Smooth muscle cell (in vitro differentiated cells): Measurements from ENCODE around the gene HK3. TPM values are rescaled to one million over a fixed set of nuclear protein-coding genes. Genes with fewer than 3 reads are reported as not detected.

ENCODE experiments used
- DNase-seq: peaks from one replicate; lab custom pipeline; 2025; ENCODE audit not compliant: unreplicated experiment; lab: John Stamatoyannopoulos, UW
- H2AFZ ChIP-seq: fragments of 200-600 bp; sonication (generic); 2 replicates; pipeline ENCODE4 v1.6.0; 2016; ENCODE audit warnings: antibody characterized with exemption, low read depth, mild to moderate bottlenecking
- H3F3A ChIP-seq: fragments of 200-600 bp; sonication (generic); 2 replicates; pipeline ENCODE4 v1.6.0; 2017; ENCODE audit warnings: antibody characterized with exemption, low read depth
- H3K27ac ChIP-seq: fragments of 200-600 bp; sonication (generic); 2 replicates; pipeline ENCODE4 v1.5.1; 2016; ENCODE audit warnings: low read depth, mild to moderate bottlenecking
- H3K27me3 ChIP-seq: fragments of 200-600 bp; sonication (generic); 2 replicates; pipeline ENCODE4 v1.6.1; 2016; ENCODE audit warnings: low read depth, mild to moderate bottlenecking
- H3K36me3 ChIP-seq: fragments of 200-600 bp; sonication (generic); 2 replicates; pipeline ENCODE4 v1.5.1; 2016; ENCODE audit warnings: low read depth
- H3K4me1 ChIP-seq: fragments of 200-600 bp; sonication (generic); 2 replicates; pipeline ENCODE4 v1.5.1; 2016; ENCODE audit warnings: low read depth
- H3K4me2 ChIP-seq: fragments of 200-600 bp; sonication (generic); 2 replicates; pipeline ENCODE4 v1.6.0; 2016; ENCODE audit warnings: mild to moderate bottlenecking
- H3K4me3 ChIP-seq: fragments of 200-600 bp; sonication (generic); 2 replicates; pipeline ENCODE4 v1.5.1; 2016; ENCODE audit warnings: mild to moderate bottlenecking
- H3K79me2 ChIP-seq: fragments of 200-600 bp; sonication (generic); 2 replicates; pipeline ENCODE4 v1.6.0; 2016; ENCODE audit warnings: low read depth, mild to moderate bottlenecking
- H3K9ac ChIP-seq: fragments of 200-600 bp; sonication (generic); 2 replicates; pipeline ENCODE4 v1.6.0; 2016; ENCODE audit warnings: low read depth
- H3K9me3 ChIP-seq: fragments of 200-600 bp; sonication (generic); replicated peaks from 2 replicates; pipeline ENCODE4 v1.5.1; 2016; ENCODE audit warnings: low read depth
- H4K20me1 ChIP-seq: fragments of 200-600 bp; sonication (generic); 2 replicates; pipeline ENCODE4 v1.6.0; 2016; ENCODE audit warnings: low read depth
- CTCF ChIP-seq: fragments of 200-600 bp; sonication (generic); IDR thresholded peaks from 2 replicates; pipeline ENCODE4 v1.5.1; 2017; ENCODE audit warnings: borderline replicate concordance, mild to moderate bottlenecking, antibody characterized with exemption; ENCODE audit not compliant: insufficient read depth, poor library complexity, severe bottlenecking
- WGBS: methylation state at CpG from one replicate; pipeline ENCODE4 v1.1.7; 2016; ENCODE audit warnings: low lambda C conversion rate; 5-methylcytosine and 5-hydroxymethylcytosine counted together
- polyA plus RNA-seq: library from polyadenylated mRNA; unstranded; fragments of >200 nt; fragmentation: Nextera tagmentation; extraction: Ambion mirVana; gene quantifications from 2 replicates; pipeline ENCODE4 v1.2.1, GENCODE V29; 2016
- total RNA-seq: library from RNA; depleted of rRNA; stranded (reverse); fragments of >200 nt; gene quantifications from 2 replicates; pipeline ENCODE4 v1.2.3, GENCODE V29; 2014

HK3 gene
- total and polyA plus RNA-seq, 2 experiments from 2014 or later, result not detected

- DNase-seq, result no peak
- Histone ChIP-seq H3K4me2 (no peak overlapping the region), H2AFZ (no peak overlapping the region), H3K9ac (no peak overlapping the region), H3K27ac (no peak overlapping the region), H3K9me3 (no peaks in the 10 kb centered on the region), H3K4me3 (no peak overlapping the region), H3K27me3 (peaks cover 36% of the 10 kb centered on the region), H3K4me1 (peaks cover 26% of the 10 kb centered on the region), H3F3A (no peaks in the 10 kb centered on the region), H3K36me3 (no peaks in the 10 kb centered on the region), H4K20me1 (no peaks in the 10 kb centered on the region), H3K79me2 (no peaks in the 10 kb centered on the region)
- no peak for TF ChIP-seq CTCF
- WGBS, result 84% methylated on average over 25 of the region's 38 CpGs
Observed at GRCh38 chr5:176869501-176870109, 29.5 kb downstream of the HK3 start.

DNA sequence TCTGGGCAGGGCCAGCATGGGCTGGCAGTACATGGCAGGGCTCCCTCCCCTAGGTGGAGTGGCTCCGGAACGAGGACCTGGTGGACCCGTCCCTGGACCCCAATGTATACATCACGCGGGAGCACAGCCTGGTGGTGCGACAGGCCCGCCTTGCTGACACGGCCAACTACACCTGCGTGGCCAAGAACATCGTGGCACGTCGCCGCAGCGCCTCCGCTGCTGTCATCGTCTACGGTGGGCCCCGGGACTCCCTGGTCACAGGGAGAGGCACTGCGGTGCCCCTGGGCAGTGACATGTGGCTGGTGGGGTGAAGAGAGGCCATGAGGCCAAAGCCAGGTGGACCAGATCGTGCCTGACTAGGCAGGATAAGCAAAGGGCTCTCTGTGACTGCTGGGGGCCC is 30.4 kb downstream of the HK3 start:
- Histone ChIP-seq H3K9me3 (no peaks in the 10 kb centered on the region), H3K27me3 (peaks cover 37% of the 10 kb centered on the region), H3K4me1 (peaks cover 26% of the 10 kb centered on the region), H3K4me2 (no peak overlapping the region), H3K27ac (no peak overlapping the region), H3K9ac (no peak overlapping the region), H2AFZ (no peak overlapping the region), H3K79me2 (no peaks in the 10 kb centered on the region), H4K20me1 (no peaks in the 10 kb centered on the region), H3K36me3 (no peaks in the 10 kb centered on the region), H3F3A (no peaks in the 10 kb centered on the region), H3K4me3 (no peak overlapping the region)
- TF ChIP-seq CTCF, result no peak
- DNase-seq, result no peak
- WGBS, result 96% methylated on average over 20 of the region's 20 CpGs

GRCh38 chr5:176868126-176868525 is 31.0 kb downstream of the HK3 start:
- Histone ChIP-seq H3K36me3 (no peaks in the 10 kb centered on the region), H3K9me3 (no peaks in the 10 kb centered on the region), H3K9ac (no peak overlapping the region), H3K4me3 (no peak overlapping the region), H3K27me3 (peaks cover 38% of the 10 kb centered on the region), H3K4me1 (peaks cover 28% of the 10 kb centered on the region), H3F3A (no peaks in the 10 kb centered on the region), H2AFZ (no peak overlapping the region), H4K20me1 (no peaks in the 10 kb centered on the region), H3K4me2 (no peak overlapping the region), H3K27ac (no peak overlapping the region), H3K79me2 (no peaks in the 10 kb centered on the region)
- no peak for DNase-seq
- no peak for TF ChIP-seq CTCF
- WGBS, result 93% methylated on average over 14 of the region's 14 CpGs

- peaks cover 34% of the 10 kb centered on the region for H3K4me1 ChIP-seq
- H3K9me3 ChIP-seq, result no peaks in the 10 kb centered on the region
- no peaks in the 10 kb centered on the region for H3F3A ChIP-seq
- peaks cover 42% of the 10 kb centered on the region for H3K27me3 ChIP-seq
- H2AFZ ChIP-seq, result no peak overlapping the region
- H3K4me2 ChIP-seq, result no peak overlapping the region
- no peaks in the 10 kb centered on the region for H4K20me1 ChIP-seq
- TF ChIP-seq CTCF, result no peak
- H3K27ac ChIP-seq, result no peak overlapping the region
- H3K4me3 ChIP-seq, result no peak overlapping the region
- H3K36me3 ChIP-seq, result no peaks in the 10 kb centered on the region
- no peak overlapping the region for H3K9ac ChIP-seq
- H3K79me2 ChIP-seq, result no peaks in the 10 kb centered on the region
- WGBS, result 32% methylated on average over 14 of the region's 16 CpGs
- no peak for DNase-seq
Observed at GRCh38 chr5:176866707-176867310, 32.3 kb downstream of the HK3 start.
